ENCODE measurements around the gene EHBP1L1. TPM values are rescaled to one million over a fixed set of nuclear protein-coding genes. Genes with fewer than 3 reads are reported as not detected.

Gene EHBP1L1
- total RNA-seq, 4 donors from 2014 or later: 21.2 to 125 (median 65.6) TPM

DNA sequence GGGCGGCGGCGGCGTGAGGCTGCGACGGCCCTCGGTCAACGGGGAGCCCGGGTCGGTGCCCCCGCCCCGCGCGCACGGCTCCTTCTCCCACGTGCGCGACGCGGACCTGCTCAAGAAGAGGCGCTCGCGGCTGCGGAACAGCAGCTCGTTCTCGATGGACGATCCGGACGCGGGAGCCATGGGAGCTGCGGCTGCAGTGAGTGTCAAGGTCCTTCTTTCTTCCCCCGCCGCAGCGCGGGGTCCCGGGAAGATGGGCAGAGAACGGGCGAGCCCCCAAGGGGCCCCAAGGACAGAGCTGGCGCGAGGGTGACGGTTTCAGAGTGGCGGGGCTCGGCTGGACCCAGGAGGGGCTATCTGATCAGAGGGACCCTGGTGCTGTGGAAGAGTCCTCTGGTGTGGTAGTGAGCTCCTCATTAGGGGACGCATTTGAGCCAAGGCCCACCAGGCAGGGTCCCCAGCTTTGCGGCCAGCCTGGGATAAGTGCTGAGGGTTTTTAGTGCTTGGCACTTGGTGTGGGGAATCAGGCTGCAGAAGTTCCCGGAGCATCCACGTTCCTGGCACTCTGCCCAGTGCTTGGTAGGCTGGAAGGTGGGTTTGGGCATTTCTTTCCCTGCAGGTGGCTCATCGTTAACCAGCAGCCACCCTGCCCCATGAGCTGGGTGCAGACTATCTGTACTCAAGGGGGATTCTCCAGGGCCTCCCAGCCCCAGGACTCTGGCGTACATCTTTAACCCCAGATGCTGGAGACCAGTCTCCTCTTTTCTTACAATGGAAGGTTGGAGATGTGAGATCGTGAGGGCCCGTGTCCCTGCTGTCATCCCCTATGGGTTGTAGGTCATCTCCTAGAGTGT, 9.8 kb downstream of the EHBP1L1 start:
- TF ChIP-seq, protein P1, sequence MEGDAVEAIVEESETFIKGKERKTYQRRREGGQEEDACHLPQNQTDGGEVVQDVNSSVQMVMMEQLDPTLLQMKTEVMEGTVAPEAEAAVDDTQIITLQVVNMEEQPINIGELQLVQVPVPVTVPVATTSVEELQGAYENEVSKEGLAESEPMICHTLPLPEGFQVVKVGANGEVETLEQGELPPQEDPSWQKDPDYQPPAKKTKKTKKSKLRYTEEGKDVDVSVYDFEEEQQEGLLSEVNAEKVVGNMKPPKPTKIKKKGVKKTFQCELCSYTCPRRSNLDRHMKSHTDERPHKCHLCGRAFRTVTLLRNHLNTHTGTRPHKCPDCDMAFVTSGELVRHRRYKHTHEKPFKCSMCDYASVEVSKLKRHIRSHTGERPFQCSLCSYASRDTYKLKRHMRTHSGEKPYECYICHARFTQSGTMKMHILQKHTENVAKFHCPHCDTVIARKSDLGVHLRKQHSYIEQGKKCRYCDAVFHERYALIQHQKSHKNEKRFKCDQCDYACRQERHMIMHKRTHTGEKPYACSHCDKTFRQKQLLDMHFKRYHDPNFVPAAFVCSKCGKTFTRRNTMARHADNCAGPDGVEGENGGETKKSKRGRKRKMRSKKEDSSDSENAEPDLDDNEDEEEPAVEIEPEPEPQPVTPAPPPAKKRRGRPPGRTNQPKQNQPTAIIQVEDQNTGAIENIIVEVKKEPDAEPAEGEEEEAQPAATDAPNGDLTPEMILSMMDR (IDR thresholded peaks at IDR 0.05): no peak
- DNase-seq (ENCODE audit: low spot score) (no peak), ATAC-seq (ENCODE audit: low FRiP score) (no peak)

DNA sequence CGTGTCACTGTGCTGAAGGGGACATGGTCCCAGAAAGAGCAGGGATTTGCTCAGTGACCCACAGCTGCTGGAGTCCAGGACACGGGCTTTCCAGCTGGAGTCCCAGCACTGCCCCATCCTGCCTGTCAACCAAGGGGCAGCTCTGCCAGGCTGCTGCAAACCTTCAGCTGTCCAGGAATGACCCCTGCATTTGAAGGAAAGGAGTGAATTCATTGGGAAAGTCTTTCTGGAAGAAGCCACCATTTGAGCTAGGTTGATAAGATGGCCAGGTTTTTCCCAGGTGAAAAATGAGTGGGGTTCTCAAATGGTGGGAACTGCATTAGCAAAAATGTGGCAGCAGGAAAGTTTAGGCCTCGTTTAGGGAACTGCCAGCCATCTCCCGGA, 10.4 kb downstream of the EHBP1L1 start:
- DNase-seq (ENCODE audit: low spot score) (no peak), ATAC-seq (ENCODE audit: low FRiP score) (no peak)
- TF ChIP-seq, protein P1 (IDR thresholded peaks at IDR 0.05): no peak

DNA sequence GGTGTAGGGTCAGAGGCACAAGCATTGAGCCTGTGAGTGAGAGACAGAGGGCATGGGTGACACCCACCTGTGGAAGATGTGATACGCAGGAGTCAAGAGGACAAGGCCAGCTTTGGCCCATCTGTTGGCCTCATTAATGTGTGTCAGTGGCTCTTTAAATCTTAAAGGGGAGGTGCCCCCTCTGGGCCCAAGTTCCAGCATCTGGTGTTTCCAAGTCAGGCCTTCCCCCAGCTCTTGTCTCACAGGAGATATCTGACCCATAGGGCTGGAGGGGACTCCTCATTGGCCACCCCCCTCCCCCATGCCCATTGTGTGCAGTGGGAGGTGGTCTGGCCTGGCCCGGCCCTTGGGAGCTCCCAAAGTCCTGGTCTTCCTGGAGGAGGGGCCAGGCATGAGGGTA, 10.8 kb downstream of the EHBP1L1 start:
- TF ChIP-seq, protein P1 (IDR thresholded peaks at IDR 0.05): no peak
- ATAC-seq (ENCODE audit: low FRiP score): no peak

DNA sequence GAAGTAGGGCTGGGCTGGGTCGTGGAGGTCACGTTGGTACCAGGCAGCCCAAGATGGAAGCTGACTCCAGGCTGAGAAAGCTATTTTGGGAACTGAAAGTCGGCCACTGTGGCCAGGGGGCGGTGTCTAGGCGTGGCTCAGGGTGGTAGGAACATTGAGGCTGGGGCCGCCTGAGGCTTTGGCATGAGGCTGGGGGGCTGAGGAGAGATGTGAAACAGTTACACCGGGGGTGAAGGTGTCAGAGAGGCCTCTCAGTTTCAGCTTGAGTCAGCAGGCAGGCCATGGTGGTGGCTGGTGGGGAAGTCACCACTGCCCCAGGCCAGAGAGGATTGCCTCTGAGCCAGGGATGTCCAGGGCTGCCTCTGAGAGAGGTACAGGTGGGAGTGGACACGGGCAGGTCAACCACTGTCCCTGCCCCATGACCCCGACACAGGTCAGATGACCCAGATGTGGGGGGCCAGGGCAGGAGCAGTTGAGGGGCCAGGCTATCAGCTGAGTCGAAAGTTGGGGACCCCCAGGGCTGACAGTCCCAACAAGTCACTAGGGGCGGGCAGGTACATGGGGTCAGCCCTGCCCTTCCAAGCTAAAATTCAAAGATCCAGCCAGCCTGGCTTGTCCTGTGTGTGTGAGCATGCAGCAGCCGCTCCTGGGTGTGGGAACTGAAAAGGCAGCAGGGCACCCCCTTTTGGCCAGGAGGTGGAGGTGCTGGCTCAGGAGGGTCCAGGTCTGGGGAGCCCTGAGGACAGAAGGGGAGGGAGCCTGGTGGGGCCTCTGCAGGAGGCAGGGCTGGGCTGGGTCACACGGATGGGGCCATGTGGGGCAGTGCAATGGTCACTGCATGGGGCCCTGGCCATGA, 12.6 kb downstream of the EHBP1L1 start:
- ATAC-seq (ENCODE audit: low FRiP score): peak; percentile 43
- DNase-seq (ENCODE audit: low spot score): no peak
- TF ChIP-seq, protein P1 (IDR thresholded peaks at IDR 0.05): no peak

More for the DNA sequence above, 10.8 kb downstream of the EHBP1L1 start:
- no peak for DNase-seq (ENCODE audit: low spot score)

DNA sequence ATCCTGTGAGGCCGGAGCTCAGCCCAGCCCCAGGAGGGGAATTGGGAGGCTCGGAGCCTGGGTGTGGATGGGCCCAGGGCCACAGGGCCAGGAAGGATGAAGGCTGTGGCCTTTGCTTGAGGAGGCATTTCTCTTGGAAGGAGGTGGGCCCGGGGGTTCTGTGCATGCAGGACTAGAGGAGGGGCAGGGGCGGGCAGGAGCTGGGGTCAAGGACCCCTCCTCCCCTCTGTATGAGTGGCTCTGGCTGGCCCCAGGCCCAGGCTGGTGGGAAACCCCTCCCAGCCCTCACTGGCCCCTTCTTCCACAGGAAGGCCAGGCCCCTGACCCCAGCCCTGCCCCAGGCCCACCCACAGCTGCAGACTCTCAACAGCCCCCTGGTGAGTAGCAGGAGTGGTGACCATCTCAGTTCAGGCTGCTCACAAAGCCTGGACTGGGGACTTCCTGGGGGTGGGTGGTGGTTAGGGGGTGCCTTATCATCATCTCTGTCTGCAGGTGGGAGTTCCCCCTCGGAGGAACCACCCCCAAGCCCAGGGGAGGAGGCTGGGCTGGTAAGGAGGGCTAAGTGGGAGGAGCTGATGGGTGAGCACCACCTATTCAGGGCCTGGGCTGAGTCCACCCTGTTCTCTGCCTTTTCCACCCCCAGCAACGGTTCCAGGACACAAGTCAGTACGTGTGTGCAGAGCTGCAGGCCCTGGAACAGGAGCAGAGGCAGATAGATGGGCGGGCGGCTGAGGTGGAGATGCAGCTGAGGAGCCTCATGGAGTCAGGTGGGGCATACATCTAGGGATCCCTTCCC, 13.8 kb downstream of the EHBP1L1 start:
- no peak for DNase-seq (ENCODE audit: low spot score)
- ATAC-seq (ENCODE audit: low FRiP score): no peak
- TF ChIP-seq, protein P1 (IDR thresholded peaks at IDR 0.05): no peak

DNA sequence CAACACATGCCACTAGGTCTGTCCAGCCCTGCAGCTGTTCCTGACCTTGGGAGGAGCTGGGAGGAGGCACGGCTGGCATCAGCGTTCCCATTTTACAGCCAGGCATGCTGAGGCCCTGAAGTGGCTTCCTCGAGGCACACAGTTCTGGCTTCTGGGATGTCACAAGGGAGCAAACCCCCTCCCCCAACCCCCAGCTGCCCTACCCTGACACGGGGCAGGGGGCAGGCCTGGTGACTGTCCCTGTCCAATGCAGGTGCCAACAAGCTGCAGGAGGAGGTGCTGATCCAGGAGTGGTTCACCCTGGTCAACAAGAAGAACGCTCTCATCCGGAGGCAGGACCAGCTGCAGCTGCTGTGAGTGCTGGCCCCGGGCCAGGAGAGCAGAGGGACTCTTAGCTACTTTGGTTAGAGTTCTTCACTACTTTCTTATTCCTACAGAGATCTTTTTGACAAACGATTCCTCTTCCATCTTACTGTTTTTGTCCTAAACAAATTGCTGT, 14.4 kb downstream of the EHBP1L1 start:
- DNase-seq (ENCODE audit: low spot score): no peak
- TF ChIP-seq, protein P1 (IDR thresholded peaks at IDR 0.05): no peak
- no peak for ATAC-seq (ENCODE audit: low FRiP score)
